ENCODE results near the gene ITGB6.

DNA sequence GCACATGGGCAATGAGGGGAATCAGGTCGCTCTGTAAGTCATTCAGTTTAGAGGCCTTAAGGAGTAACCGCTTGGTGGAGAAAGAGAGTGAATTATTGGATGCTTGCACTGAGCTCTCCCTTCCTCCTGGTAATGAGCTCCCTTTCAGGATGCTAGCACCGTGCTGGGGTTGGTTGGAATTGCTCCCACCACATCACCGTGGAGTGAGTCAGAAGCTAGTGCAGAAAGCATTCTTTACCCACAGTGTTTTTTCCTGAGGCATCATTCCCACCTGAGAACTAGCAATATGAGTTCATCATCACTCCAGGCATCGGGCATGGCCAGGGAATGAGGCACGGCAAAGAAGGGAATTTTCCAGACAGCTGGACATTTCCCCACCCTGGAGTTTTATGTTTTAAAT, 57.6 kb downstream of the ITGB6 start:
- TF ChIP-seq, protein P1, sequence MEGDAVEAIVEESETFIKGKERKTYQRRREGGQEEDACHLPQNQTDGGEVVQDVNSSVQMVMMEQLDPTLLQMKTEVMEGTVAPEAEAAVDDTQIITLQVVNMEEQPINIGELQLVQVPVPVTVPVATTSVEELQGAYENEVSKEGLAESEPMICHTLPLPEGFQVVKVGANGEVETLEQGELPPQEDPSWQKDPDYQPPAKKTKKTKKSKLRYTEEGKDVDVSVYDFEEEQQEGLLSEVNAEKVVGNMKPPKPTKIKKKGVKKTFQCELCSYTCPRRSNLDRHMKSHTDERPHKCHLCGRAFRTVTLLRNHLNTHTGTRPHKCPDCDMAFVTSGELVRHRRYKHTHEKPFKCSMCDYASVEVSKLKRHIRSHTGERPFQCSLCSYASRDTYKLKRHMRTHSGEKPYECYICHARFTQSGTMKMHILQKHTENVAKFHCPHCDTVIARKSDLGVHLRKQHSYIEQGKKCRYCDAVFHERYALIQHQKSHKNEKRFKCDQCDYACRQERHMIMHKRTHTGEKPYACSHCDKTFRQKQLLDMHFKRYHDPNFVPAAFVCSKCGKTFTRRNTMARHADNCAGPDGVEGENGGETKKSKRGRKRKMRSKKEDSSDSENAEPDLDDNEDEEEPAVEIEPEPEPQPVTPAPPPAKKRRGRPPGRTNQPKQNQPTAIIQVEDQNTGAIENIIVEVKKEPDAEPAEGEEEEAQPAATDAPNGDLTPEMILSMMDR (IDR thresholded peaks at IDR 0.05; ENCODE audit: poor library complexity) = no peak
- TF ChIP-seq EZH2phosphoT487 (IDR thresholded peaks at IDR 0.05; ENCODE audit: low read depth, severe bottlenecking, unreplicated experiment) (no peak), EZH2 (IDR thresholded peaks at IDR 0.05; ENCODE audit: borderline replicate concordance) (no peak)
